Upper lobe of left lung (tissue), 6 donors: Measurements from ENCODE around the gene ZNF280B. TPM values are rescaled to one million over a fixed set of nuclear protein-coding genes. Genes with fewer than 3 reads are reported as not detected.

Experiments
- ATAC-seq, 2 donors: fragments of 200-7000 bp; cut with Tn5 transposase; one replicate each; pipeline ENCODE4 v1.9.1; 2022; ENCODE audit warnings: mild to moderate bottlenecking in 2 of 2, moderate library complexity in 2 of 2; ENCODE audit not compliant: low FRiP score in 2 of 2
- DNase-seq, 2 donors: peaks; one replicate each; pipeline ENCODE4 v3.0.0-alpha.2; 2019 to 2020
- H3K27ac ChIP-seq, 4 donors: fragments of 200-600 bp; sonication (generic); one replicate each; pipeline ENCODE4 v1.5.1; 2016 to 2019
- H3K27me3 ChIP-seq, 4 donors: fragments of 200-600 bp; sonication (generic); one replicate each; pipeline ENCODE4 v1.5.1; 2017 to 2019
- H3K36me3 ChIP-seq, 4 donors: fragments of 200-600 bp; sonication (generic); one replicate each; pipeline ENCODE4 v1.5.1; 2016 to 2019
- H3K4me1 ChIP-seq, 4 donors: fragments of 200-600 bp; sonication (generic); one replicate each; pipeline ENCODE4 v1.5.1; 2018 to 2019
- H3K4me3 ChIP-seq, 4 donors: fragments of 200-600 bp; sonication (generic); one replicate each; pipeline ENCODE4 v1.5.1; 2017 to 2019; ENCODE audit warnings: mild to moderate bottlenecking in 2 of 4, moderate library complexity in 1 of 4
- H3K9me3 ChIP-seq, 4 donors: fragments of 200-600 bp; sonication (generic); one replicate each; pipeline ENCODE4 v1.5.1; 2018 to 2019
- EP300 ChIP-seq, 4 donors: sonication (generic); formaldehyde crosslinking; IDR thresholded peaks; one replicate each; pipeline ENCODE4 v1.5.1; 2017; ENCODE audit warnings: antibody characterized with exemption in 4 of 4, control low read depth in 2 of 4
- POLR2A ChIP-seq, 4 donors: fragments of 450-650 bp; IDR thresholded peaks; one replicate each; pipeline ENCODE4 v1.5.1; 2016 to 2017; ENCODE audit warnings: antibody characterized with exemption in 4 of 4, mild to moderate bottlenecking in 2 of 4
- POLR2AphosphoS5 ChIP-seq, 2 donors: sonication (generic); formaldehyde crosslinking; IDR thresholded peaks; one replicate each; pipeline ENCODE4 v1.5.1; 2017; ENCODE audit warnings: antibody characterized with exemption in 2 of 2
- WGBS, 2 donors: methylation state at CpG; one replicate each; pipeline ENCODE4 v1.1.5; 2017 to 2018; 5-methylcytosine and 5-hydroxymethylcytosine counted together
- total RNA-seq, 6 donors: library from RNA; depleted of rRNA in 4 of 6; stranded (reverse); fragments of >200 nt in 4 of 6; gene quantifications; one replicate each; pipeline versions ENCODE4 v1.1.0 to v1.2.1, GENCODE V29; 2016 to 2021
- TF ChIP-seq, protein P1 (sequence below), 6 experiments: fragments of 450-650 bp in 4 of 6; fragments of 200-600 bp in 2 of 6; sonication (generic) in 2 of 6; IDR thresholded peaks; one replicate each; pipeline ENCODE4 v1.5.1; 2016 to 2019; ENCODE audit warnings: antibody characterized with exemption in 6 of 6
- donor health status: DM: no; HTN: no; CAD: no; lungs with moderate emphysema.
- donor health status: DM: no; HTN: yes; CAD: no; lungs with severe emphysema.

Gene ZNF280B
- total RNA-seq, 6 donors from 2014 or later: 0.22 to 0.98 (median 0.44) TPM; not detected in 1

DNA sequence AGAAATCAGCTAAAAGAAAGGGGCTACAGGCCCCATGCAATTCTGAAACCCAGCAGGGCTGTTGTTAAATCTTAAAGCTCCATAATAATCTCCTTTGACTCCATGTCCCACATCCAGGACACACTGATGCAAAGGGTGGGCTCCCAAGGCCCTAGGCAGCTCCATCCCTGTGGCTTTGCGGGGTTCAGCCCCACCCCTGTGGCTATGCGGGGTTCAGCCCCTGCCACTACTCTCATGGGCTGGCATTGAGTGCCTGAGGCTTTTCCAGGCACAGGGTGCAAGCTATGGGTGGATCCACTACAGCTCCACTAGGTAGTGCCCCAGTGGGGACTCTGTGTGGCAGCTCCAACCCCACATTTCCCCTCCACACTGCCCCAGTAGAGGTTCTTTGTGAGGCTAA, 20.2 kb upstream of the ZNF280B start:
- peak in 1 of 2 donors; percentile 21 for DNase-seq
- H3K4me3 ChIP-seq: no peak overlapping the region
- 90 to 100% methylated on average over 2 of the region's 2 CpGs for WGBS, 2 donors
- ATAC-seq: no peak
- H3K27me3 ChIP-seq: no peaks in the 10 kb centered on the region
- H3K4me1 ChIP-seq: no peaks in the 10 kb centered on the region
- H3K27ac ChIP-seq: no peak overlapping the region
- no peak for TF ChIP-seq POLR2A (IDR thresholded peaks at IDR 0.05)
- TF ChIP-seq, protein P1, sequence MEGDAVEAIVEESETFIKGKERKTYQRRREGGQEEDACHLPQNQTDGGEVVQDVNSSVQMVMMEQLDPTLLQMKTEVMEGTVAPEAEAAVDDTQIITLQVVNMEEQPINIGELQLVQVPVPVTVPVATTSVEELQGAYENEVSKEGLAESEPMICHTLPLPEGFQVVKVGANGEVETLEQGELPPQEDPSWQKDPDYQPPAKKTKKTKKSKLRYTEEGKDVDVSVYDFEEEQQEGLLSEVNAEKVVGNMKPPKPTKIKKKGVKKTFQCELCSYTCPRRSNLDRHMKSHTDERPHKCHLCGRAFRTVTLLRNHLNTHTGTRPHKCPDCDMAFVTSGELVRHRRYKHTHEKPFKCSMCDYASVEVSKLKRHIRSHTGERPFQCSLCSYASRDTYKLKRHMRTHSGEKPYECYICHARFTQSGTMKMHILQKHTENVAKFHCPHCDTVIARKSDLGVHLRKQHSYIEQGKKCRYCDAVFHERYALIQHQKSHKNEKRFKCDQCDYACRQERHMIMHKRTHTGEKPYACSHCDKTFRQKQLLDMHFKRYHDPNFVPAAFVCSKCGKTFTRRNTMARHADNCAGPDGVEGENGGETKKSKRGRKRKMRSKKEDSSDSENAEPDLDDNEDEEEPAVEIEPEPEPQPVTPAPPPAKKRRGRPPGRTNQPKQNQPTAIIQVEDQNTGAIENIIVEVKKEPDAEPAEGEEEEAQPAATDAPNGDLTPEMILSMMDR (IDR thresholded peaks at IDR 0.05): no peak
- no peak for TF ChIP-seq POLR2AphosphoS5 (IDR thresholded peaks at IDR 0.05)
- TF ChIP-seq EP300 (IDR thresholded peaks at IDR 0.05): no peak
- no peaks in the 10 kb centered on the region for H3K9me3 ChIP-seq
- H3K36me3 ChIP-seq: no peaks in the 10 kb centered on the region

GRCh38 chr22:22527312-22527711, 18.8 kb upstream of the ZNF280B start:
- no peak for DNase-seq
- Histone ChIP-seq H3K9me3 (no peaks in the 10 kb centered on the region), H3K36me3 (no peaks in the 10 kb centered on the region), H3K4me1 (no peaks in the 10 kb centered on the region), H3K27me3 (no peaks in the 10 kb centered on the region), H3K4me3 (no peak overlapping the region), H3K27ac (no peak overlapping the region)
- WGBS, 2 donors: 85 to 88% methylated on average over 5 of the region's 5 CpGs
- TF ChIP-seq, protein P1 (IDR thresholded peaks at IDR 0.05): no peak
- no peak for TF ChIP-seq POLR2AphosphoS5 (IDR thresholded peaks at IDR 0.05)
- no peak for TF ChIP-seq POLR2A (IDR thresholded peaks at IDR 0.05)
- no peak for ATAC-seq

DNA sequence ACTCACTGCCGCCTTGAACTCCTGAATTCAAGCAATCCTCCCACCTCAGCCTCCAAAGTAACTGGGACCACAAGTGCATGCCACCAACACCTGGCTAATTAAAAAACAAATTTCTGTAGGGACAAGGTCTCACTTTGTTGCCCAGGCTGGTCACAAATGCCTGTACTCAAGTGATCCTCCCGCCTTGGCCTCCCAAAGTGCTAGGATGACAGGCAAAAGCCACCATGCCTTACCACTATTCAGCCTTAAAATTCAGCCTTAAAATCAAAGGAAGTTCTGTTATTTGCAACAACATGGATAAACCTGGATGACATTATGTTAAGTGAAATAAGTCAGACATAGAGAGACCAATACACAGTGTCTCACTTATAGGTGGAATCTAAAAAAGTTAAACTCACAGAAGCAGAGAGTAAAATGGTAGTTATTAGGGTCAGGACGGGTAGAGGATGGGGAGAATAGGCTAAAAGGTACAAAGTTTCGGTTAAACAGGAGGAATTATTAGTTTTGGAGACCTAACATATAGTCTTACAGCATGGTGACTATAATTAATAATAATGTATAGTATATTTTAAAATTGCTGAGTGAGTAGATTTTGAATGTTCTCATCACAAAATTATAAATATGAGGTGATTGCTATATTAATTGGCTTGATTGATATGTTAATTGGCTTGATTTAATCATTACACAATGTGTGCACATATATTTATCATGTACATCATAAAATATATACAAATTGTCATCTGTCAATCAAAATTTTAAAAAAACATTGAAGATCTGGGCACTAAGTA, 17.8 kb upstream of the ZNF280B start:
- TF ChIP-seq POLR2A (IDR thresholded peaks at IDR 0.05): no peak
- no peak for TF ChIP-seq EP300 (IDR thresholded peaks at IDR 0.05)
- TF ChIP-seq POLR2AphosphoS5 (IDR thresholded peaks at IDR 0.05): no peak
- H3K27me3 ChIP-seq: no peaks in the 10 kb centered on the region
- no peak for ATAC-seq
- WGBS, 2 donors: 86 to 87% methylated on average over 4 of the region's 4 CpGs
- no peak for DNase-seq
- no peak overlapping the region for H3K4me3 ChIP-seq
- H3K36me3 ChIP-seq: no peaks in the 10 kb centered on the region
- H3K9me3 ChIP-seq: no peaks in the 10 kb centered on the region
- no peak overlapping the region for H3K27ac ChIP-seq
- no peaks in the 10 kb centered on the region for H3K4me1 ChIP-seq

DNA sequence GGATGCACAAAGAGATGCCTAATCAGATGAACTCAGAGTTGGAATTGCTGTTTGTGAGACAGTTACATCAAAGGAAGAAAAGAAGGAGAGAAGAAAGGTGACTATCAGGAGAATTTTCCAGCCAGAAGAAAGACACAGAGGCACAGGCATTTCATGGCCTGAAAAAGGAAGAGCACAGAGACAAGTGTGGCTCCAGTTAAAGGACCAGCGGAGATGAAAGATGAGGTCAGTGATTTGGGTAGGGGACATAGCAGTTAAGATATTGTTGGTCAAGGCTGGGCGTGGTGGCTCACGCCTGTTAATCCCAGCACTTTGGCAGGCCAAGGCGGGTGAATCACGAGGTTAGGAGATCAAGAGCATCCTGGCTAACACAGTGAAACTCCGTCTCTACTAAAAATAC, 15.0 kb upstream of the ZNF280B start:
- WGBS, 2 donors: 85 to 89% methylated on average over 6 of the region's 6 CpGs
- Histone ChIP-seq H3K4me1 (no peaks in the 10 kb centered on the region), H3K27ac (no peak overlapping the region), H3K27me3 (no peaks in the 10 kb centered on the region), H3K4me3 (no peak overlapping the region), H3K9me3 (no peaks in the 10 kb centered on the region), H3K36me3 (no peaks in the 10 kb centered on the region)
- no peak for TF ChIP-seq POLR2AphosphoS5 (IDR thresholded peaks at IDR 0.05)
- TF ChIP-seq, protein P1 (IDR thresholded peaks at IDR 0.05): no peak
- TF ChIP-seq POLR2A (IDR thresholded peaks at IDR 0.05): no peak
- TF ChIP-seq EP300 (IDR thresholded peaks at IDR 0.05): no peak
- ATAC-seq (no peak), DNase-seq (no peak)

GRCh38 chr22:22521631-22522030, 13.1 kb upstream of the ZNF280B start:
- DNase-seq: no peak
- H3K27ac ChIP-seq: no peak overlapping the region
- no peak for ATAC-seq
- WGBS, 2 donors: 84 to 85% methylated on average over 8 of the region's 8 CpGs
- H3K9me3 ChIP-seq: no peaks in the 10 kb centered on the region
- H3K4me1 ChIP-seq: no peaks in the 10 kb centered on the region
- no peaks in the 10 kb centered on the region for H3K36me3 ChIP-seq
- TF ChIP-seq, protein P1 (IDR thresholded peaks at IDR 0.05): no peak
- TF ChIP-seq POLR2AphosphoS5 (IDR thresholded peaks at IDR 0.05): no peak
- no peak for TF ChIP-seq EP300 (IDR thresholded peaks at IDR 0.05)
- no peak for TF ChIP-seq POLR2A (IDR thresholded peaks at IDR 0.05)
- H3K27me3 ChIP-seq: no peaks in the 10 kb centered on the region
- H3K4me3 ChIP-seq: no peak overlapping the region
